Midbrain (tissue), 1 donor: ENCODE measurements around the gene KIRREL3.
A peak's percentile ranks its signal among the peaks of the same experiment; 100 is the strongest.

Experiments used
- DNase-seq: peaks from one replicate; lab custom pipeline; 2025; lab: John Stamatoyannopoulos, UW

Gene KIRREL3

DNA sequence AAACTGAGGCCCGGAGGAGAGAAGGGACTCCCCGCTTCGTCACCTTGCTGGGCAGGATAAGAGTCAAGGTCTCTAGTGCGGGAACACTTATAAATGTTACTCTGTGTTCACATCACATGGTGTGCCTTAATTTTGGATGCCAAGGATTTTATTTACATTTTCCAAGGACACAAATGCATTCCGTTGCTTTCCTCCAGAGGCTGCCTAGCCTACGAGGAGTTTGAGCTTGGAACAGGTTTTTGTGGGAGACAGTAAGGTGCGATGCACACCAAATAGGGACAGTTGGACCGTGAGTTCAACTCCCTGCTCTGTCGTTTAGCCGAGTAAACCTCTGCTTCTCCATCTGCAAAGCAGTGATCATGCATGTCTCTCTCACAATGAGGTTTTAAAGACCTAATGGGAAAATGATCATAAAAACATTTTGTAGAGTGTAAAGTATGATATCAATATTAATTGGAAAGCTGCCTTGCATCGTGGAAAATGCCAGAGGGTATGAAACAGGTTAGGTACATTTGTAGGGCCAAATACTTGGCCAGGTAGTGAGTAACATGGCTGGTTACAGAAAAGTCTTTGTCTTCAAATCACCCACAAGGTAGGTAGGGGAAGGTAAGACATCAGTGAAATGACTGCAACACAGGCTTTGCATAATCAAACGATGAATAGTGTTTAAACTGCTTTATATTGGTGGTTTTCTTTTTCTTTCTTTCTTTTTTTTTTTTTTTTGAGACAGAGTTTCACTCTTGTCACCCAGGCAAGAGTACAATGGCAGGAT, 583.3 kb downstream of the KIRREL3 start:
- no peak for DNase-seq

DNA sequence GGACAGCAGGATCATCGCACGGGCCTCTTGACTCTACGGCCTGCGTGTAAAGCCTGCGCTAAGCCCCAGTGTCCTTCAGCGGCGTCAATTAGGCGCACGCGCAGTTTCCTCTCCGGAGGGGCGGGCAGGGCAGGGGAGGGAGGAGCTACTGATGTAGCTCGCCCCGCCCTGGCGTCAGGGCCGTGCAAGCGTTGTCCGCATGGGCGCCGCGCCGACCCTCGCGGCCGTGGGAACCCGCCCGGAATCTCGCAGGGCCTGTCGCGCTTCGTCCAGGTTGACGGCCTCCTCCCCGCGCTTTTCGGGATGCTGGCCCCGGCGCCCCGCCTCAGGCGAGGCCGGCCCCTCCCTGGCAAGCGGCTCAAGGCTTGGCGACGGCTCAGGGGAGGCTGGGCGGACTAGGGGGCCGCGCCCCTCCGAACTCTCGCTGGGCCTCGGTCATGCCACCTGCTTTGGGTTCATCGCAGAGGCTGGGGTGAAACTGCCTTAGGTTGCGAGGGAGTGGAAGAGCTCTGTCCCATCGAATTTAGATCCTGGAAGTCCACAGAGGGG, 584.0 kb downstream of the KIRREL3 start:
- peak; percentile 91 for DNase-seq

- peak; percentile 31 for DNase-seq
These were observed 584.7 kb downstream of the KIRREL3 start for GRCh38 chr11:126415669-126416420.

GRCh38 chr11:126415128-126415527, 585.4 kb downstream of the KIRREL3 start:
- DNase-seq: peak; percentile 70

DNA sequence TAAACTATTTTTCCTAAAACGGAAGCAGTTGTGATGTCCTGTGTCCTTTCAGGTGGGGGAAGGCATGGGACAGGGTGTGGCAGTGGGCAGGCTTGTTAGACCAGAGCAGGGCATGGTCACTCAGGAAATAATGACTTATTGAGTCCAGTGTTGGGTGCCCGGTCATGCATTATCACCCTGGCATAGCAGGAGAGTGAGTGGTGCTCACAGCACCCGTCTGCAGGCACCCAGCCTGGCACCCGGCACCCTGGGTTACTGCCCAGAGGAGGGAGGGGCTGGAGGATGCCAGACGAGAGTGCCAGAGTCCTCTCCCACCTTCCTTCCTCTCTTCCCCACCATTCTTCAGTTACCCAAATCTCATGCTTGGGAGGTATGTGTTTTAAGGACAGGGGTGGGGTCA, 586.0 kb downstream of the KIRREL3 start:
- no peak for DNase-seq

DNA sequence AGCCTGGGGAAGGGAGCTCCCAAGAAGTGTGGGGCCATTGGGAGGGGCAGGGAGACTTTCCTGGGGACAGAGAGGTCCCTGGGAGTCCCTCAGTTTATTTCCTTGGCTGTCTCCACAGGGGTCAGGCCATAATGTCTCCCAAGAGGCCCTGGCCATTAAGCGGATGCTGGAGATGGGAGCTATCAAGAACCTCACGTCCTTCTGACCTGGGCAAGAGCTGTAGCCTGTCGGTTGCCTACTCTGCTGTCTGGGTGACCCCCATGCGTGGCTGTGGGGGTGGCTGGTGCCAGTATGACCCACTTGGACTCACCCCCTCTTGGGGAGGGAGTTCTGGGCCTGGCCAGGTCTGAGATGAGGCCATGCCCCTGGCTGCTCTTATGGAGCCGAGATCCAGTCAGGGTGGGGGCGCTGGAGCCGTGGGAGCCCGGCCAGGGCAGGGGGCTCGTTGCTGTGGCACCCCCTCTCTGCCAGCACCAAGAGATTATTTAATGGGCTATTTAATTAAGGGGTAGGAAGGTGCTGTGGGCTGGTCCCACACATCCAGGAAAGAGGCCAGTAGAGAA, 586.6 kb downstream of the KIRREL3 start:
- DNase-seq: no peak

DNA sequence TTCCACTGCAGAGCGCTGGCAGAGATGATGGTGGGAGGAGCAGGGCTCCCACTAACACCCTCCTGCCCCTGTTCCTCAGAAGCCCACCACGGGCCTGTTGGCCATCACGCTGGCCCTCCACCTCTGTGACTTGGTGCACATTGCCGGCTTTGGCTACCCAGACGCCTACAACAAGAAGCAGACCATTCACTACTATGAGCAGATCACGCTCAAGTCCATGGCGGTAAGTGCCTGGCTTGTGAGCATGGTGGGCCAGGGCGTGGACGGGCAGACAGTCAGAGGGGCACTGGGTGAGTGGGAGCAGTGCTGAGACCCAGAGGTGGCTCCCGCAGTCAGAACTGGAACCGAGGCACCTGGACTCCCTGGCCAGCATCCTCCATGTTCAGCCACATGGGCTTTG, 587.1 kb downstream of the KIRREL3 start:
- no peak for DNase-seq

GRCh38 chr11:126411971-126412381, 588.6 kb downstream of the KIRREL3 start:
- no peak for DNase-seq

DNA sequence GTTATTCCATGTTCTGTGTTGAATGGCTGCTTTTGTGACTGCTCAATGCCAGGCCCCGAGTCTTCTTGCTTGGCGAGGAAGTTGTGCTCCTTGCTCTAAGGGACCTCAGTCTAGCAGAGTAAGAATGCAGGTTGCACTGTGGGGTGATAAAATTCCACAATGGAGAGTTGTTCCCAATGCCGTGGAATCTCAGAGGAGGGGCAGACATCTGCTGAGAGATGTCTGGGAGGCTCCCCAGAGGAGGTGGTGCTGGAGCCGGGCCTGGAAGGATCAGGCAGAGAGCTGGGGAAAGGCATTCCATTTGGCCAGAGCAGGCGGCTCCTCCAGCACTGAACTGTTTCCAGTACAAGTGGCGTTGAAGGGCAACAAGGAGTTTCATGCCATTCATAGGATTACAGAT, 589.9 kb downstream of the KIRREL3 start:
- no peak for DNase-seq

DNA sequence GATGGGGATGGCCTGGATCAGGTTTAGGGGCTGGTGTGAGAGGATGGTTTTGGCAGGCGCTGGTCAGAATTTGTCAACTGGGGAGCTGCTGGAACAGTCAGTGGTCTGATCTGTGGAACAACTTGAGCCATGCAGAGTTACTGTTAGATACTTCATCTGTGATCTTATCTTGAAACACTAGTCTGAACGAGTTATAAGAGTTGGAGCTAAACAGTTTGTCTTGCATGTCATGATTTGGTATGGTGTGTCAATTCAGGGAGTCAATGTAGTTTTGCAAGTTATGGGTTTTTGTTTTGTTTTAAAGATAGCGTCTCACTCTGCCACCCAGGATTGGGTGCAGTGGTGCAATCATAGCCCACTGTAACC, 591.0 kb downstream of the KIRREL3 start:
- no peak for DNase-seq

GRCh38 chr11:126408901-126409619, 591.5 kb downstream of the KIRREL3 start:
- no peak for DNase-seq

- no peak for DNase-seq
These were observed 592.1 kb downstream of the KIRREL3 start for GRCh38 chr11:126408496-126408895.

DNA sequence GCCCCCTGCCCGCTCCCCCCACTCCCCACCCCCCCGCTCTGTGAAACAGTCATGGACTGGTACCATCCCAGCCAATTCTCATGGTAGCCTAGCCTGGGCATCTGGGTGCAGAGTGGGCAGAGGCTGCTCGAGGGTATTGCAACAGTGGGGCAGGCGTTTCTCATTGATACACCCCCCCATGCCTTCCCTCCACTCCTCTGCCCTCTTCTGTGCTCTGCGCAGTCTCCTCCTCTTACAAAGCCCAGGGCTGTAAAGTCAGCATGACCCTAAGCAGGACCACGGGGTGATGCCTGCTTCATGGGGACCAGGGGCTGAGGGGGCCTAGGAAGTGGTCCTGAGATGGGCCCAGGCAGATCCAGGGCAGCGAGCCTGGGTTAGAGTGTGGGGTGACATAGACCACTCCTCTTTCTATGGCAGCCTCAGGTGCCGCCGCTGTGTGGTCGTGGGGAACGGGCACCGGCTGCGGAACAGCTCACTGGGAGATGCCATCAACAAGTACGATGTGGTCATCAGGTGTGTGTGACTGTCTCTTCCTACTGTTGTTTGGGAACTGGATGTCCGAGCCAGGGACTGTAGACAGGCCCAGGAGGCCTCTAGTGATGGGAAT, 592.8 kb downstream of the KIRREL3 start:
- DNase-seq: no peak

GRCh38 chr11:126407101-126407521, 593.5 kb downstream of the KIRREL3 start:
- DNase-seq: no peak

GRCh38 chr11:126406368-126406767, 594.2 kb downstream of the KIRREL3 start:
- no peak for DNase-seq

DNA sequence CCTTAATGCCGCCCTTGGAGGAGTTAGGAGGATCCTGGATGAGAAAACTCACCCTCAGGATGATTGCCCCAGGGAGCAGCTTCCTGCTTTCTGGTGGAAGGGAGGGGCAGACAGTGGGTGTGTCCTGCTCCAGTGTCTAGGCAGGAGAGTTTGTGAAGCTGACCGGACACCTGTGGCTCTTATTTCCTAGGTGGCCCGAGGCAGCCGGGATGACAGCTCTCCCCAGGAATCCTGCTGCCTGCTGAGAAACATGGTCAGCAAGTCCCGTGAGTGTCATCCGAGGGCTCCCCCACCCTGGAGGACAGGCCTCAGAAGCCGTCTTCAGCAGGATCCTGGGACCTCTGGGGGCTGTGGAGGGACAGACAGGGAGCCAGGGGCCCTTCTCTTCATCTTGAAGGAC, 594.7 kb downstream of the KIRREL3 start:
- no peak for DNase-seq

- no peak for DNase-seq
These were observed 595.2 kb downstream of the KIRREL3 start for GRCh38 chr11:126405374-126405773.

GRCh38 chr11:126404367-126404766, 596.2 kb downstream of the KIRREL3 start:
- DNase-seq: no peak

- DNase-seq: no peak
These were observed 596.9 kb downstream of the KIRREL3 start for GRCh38 chr11:126403658-126404057.

- DNase-seq: no peak
These were observed 597.5 kb downstream of the KIRREL3 start for GRCh38 chr11:126403022-126403581.

GRCh38 chr11:126400479-126400878, 600.1 kb downstream of the KIRREL3 start:
- no peak for DNase-seq
